ENCODE results near the gene PCNX2. TPM values are rescaled to one million over a fixed set of nuclear protein-coding genes. Genes with fewer than 3 reads are reported as not detected.

Gene PCNX2
- total and polyA plus RNA-seq, 2 experiments from 2014 or later: 42.9 to 88.3 TPM

DNA sequence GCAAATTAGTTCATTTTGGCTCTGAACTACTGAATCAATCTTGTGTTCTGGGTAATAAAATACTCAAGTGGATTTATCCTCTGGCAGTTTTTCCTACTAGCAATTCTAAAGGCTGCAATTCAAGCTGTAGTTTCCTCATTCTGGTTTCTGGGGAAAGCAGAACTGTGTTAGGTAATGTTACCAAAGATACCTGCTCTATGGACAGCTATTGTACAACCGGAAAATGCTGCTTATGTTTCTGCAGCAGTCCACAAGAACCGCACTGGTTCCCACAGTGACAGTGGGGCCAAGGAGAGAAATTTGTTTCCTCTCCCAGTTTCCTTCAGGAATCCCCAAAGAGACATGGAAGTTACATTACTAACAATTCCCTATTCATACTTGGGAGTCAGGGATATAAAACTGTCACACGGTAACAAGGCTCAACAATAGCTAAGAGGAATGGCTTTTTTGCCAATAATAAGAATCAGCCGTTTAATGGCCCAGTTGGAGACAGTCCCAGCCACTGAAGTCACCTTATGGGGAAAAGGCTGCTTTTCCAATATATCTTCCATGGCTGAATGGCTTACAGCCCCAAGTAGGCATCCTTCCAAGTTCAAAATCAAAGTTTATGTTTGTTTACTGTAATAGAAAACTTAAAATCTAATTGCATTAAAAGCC lies 52.6 kb downstream of the PCNX2 start (continued):
- TF ChIP-seq CTCF (conservative IDR thresholded peaks at IDR 0.05; ENCODE audit: low read depth in 2 of 2) (no peak), POLR2AphosphoS5 (IDR thresholded peaks at IDR 0.05; ENCODE audit: low read depth) (no peak), JUNB (IDR thresholded peaks at IDR 0.05; ENCODE audit: unreplicated experiment) (no peak), EZH2phosphoT487 (IDR thresholded peaks at IDR 0.05; ENCODE audit: unreplicated experiment) (no peak), ETS1 (IDR thresholded peaks at IDR 0.05) (no peak), CREB1 (CRISPR knock-in tag; IDR thresholded peaks at IDR 0.05; ENCODE audit: low read depth) (no peak), ZNF331 (CRISPR knock-in tag; IDR thresholded peaks at IDR 0.05; ENCODE audit: low read depth) (no peak), ZNF114 (CRISPR knock-in tag; IDR thresholded peaks at IDR 0.05) (no peak)
- TF ChIP-seq, protein P1, sequence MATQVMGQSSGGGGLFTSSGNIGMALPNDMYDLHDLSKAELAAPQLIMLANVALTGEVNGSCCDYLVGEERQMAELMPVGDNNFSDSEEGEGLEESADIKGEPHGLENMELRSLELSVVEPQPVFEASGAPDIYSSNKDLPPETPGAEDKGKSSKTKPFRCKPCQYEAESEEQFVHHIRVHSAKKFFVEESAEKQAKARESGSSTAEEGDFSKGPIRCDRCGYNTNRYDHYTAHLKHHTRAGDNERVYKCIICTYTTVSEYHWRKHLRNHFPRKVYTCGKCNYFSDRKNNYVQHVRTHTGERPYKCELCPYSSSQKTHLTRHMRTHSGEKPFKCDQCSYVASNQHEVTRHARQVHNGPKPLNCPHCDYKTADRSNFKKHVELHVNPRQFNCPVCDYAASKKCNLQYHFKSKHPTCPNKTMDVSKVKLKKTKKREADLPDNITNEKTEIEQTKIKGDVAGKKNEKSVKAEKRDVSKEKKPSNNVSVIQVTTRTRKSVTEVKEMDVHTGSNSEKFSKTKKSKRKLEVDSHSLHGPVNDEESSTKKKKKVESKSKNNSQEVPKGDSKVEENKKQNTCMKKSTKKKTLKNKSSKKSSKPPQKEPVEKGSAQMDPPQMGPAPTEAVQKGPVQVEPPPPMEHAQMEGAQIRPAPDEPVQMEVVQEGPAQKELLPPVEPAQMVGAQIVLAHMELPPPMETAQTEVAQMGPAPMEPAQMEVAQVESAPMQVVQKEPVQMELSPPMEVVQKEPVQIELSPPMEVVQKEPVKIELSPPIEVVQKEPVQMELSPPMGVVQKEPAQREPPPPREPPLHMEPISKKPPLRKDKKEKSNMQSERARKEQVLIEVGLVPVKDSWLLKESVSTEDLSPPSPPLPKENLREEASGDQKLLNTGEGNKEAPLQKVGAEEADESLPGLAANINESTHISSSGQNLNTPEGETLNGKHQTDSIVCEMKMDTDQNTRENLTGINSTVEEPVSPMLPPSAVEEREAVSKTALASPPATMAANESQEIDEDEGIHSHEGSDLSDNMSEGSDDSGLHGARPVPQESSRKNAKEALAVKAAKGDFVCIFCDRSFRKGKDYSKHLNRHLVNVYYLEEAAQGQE (IDR thresholded peaks at IDR 0.05; ENCODE audit: unreplicated experiment): no peak

DNA sequence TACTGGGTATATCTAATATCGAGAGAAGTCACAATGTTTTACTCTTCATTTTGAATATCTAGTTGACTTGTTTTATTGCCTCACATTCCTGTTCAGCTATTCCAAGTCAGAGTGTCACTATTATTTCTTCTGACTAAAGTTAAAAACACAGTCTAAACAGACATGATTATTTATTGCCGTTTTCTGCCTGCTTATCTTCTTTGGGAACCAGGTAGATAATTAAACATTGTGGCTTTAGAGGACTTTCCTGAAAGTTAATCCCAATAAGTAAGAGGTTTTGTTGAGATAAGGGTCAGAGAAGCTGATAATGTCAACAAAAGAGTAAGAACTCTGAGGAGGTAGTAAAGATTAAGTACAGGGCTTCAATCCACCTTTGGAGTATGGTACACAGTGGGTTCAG lies 53.8 kb downstream of the PCNX2 start:
- no peak overlapping the region for H2AFZ ChIP-seq
- H3K79me2 ChIP-seq (replicated peaks; ENCODE audit: insufficient read depth): peaks cover 4% of the 10 kb centered on the region; the same call in 1 of the 2 replicates
- H3K4me3 Mint-ChIP-seq: no peak overlapping the region
- no peaks in the 10 kb centered on the region for H3F3A ChIP-seq (replicated peaks; ENCODE audit: low read depth)
- no peaks in the 10 kb centered on the region; the same call in none of the 2 replicates for H4K20me1 ChIP-seq (replicated peaks; ENCODE audit: insufficient read depth)
- DNase-seq (ENCODE audit: low spot score) (no peak), ATAC-seq (no peak)
- H3K27me3 ChIP-seq (ENCODE audit: insufficient read depth): no peaks in the 10 kb centered on the region
- peaks cover 54% of the 10 kb centered on the region for H3K36me3 Mint-ChIP-seq (ENCODE audit: low read depth)
- H3K9me3 Mint-ChIP-seq: no peaks in the 10 kb centered on the region
- H3K36me3 ChIP-seq (ENCODE audit: insufficient read depth): peaks cover 24% of the 10 kb centered on the region
- no peaks in the 10 kb centered on the region for H3K4me1 ChIP-seq (ENCODE audit: insufficient read depth)
- no peak overlapping the region for H3K27ac ChIP-seq (ENCODE audit: low read depth)
- H3K9me2 ChIP-seq (ENCODE audit: insufficient read depth): no peaks in the 10 kb centered on the region
- H3K4me3 ChIP-seq: no peak overlapping the region
- H3K27ac Mint-ChIP-seq: no peak overlapping the region
- H3K4me1 Mint-ChIP-seq: peaks cover 4% of the 10 kb centered on the region; the same call in 2 of the 3 replicates
- H3K27me3 Mint-ChIP-seq (ENCODE audit: insufficient read depth, low read depth, poor library complexity): peaks cover 4% of the 10 kb centered on the region
- no peak overlapping the region for H3K4me2 ChIP-seq
- TF ChIP-seq POLR2AphosphoS5 (IDR thresholded peaks at IDR 0.05; ENCODE audit: low read depth): no peak
- TF ChIP-seq ETS1 (IDR thresholded peaks at IDR 0.05): no peak
- no peak for TF ChIP-seq ZNF331 (CRISPR knock-in tag; IDR thresholded peaks at IDR 0.05; ENCODE audit: low read depth)
- no peak for TF ChIP-seq NANOG (IDR thresholded peaks at IDR 0.05; ENCODE audit: borderline replicate concordance)
